Activated CD4-positive, alpha-beta T cell treated with anti-CD3 and anti-CD28 coated beads, Interleukin-2, amount 50 U/mL, for 24 hours (primary cell): Measurements from ENCODE around the gene PKM.
"Not testable (repeated sequence)": the region's sequence is repeated elsewhere in the genome, so short reads cannot be mapped to it uniquely, and the experiment has no call there.

ENCODE experiments used
- DNase-seq, 2 donors: peaks; one replicate each; pipeline ENCODE4 v3.0.0-alpha.2; 2020; ENCODE audit warnings: low read depth in 1 of 2, low spot score in 1 of 2

The PKM gene

GRCh38 chr15:72231066-72231832, at the start of gene PKM:
PKM (minus strand) TSS chr15:72231190; CDS start chr15:72219097, 12,093 bp downstream.
- DNase-seq: peak; percentile 95 to 98

GRCh38 chr15:72280751-72281150, 49.8 kb upstream of the PKM start:
- DNase-seq: no peak

GRCh38 chr15:72278737-72279136, 47.7 kb upstream of the PKM start:
- DNase-seq: no peak

GRCh38 chr15:72276326-72276700, 45.3 kb upstream of the PKM start:
- DNase-seq: no peak

- DNase-seq: not testable (repeated sequence)
Measured at GRCh38 chr15:72275635-72276325, 44.8 kb upstream of the PKM start.

- no peak for DNase-seq
Measured at GRCh38 chr15:72272997-72273352, 42.0 kb upstream of the PKM start.

GRCh38 chr15:72272213-72272996, 41.4 kb upstream of the PKM start, which contains the start of gene PARP6:
PARP6 (minus strand) TSS chr15:72272554; CDS start chr15:72267477, 5,077 bp downstream.
- peak; percentile 92 to 97 for DNase-seq

- DNase-seq: no peak
Measured at GRCh38 chr15:72271895-72272212, 40.9 kb upstream of the PKM start.

GRCh38 chr15:72271221-72271620, 40.2 kb upstream of the PKM start:
- DNase-seq: no peak

- DNase-seq: no peak
Measured at GRCh38 chr15:72269739-72270138, 38.7 kb upstream of the PKM start.

GRCh38 chr15:72265031-72265430, 34.0 kb upstream of the PKM start:
- DNase-seq: no peak

GRCh38 chr15:72252663-72253299, 21.8 kb upstream of the PKM start:
- DNase-seq: no peak

GRCh38 chr15:72249142-72249810, 18.3 kb upstream of the PKM start:
- no peak for DNase-seq

GRCh38 chr15:72248514-72248913, 17.5 kb upstream of the PKM start:
- no peak for DNase-seq

- no peak for DNase-seq
Measured at GRCh38 chr15:72242775-72243370, 11.9 kb upstream of the PKM start.

- DNase-seq: no peak
Measured at GRCh38 chr15:72239652-72240051, 8.7 kb upstream of the PKM start.

GRCh38 chr15:72238586-72238985, 7.6 kb upstream of the PKM start:
- DNase-seq: no peak

GRCh38 chr15:72237853-72238224, 6.8 kb upstream of the PKM start:
- no peak for DNase-seq

GRCh38 chr15:72237029-72237852, 6.3 kb upstream of the PKM start:
- DNase-seq: peak; percentile 40 to 78
